ENCODE results near the gene KIF1C.

GRCh38 chr17:5002121-5002788 lies 4.5 kb downstream of the KIF1C start:
- TF ChIP-seq, protein P1, sequence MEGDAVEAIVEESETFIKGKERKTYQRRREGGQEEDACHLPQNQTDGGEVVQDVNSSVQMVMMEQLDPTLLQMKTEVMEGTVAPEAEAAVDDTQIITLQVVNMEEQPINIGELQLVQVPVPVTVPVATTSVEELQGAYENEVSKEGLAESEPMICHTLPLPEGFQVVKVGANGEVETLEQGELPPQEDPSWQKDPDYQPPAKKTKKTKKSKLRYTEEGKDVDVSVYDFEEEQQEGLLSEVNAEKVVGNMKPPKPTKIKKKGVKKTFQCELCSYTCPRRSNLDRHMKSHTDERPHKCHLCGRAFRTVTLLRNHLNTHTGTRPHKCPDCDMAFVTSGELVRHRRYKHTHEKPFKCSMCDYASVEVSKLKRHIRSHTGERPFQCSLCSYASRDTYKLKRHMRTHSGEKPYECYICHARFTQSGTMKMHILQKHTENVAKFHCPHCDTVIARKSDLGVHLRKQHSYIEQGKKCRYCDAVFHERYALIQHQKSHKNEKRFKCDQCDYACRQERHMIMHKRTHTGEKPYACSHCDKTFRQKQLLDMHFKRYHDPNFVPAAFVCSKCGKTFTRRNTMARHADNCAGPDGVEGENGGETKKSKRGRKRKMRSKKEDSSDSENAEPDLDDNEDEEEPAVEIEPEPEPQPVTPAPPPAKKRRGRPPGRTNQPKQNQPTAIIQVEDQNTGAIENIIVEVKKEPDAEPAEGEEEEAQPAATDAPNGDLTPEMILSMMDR (IDR thresholded peaks at IDR 0.05) = no peak
- TF ChIP-seq POLR2A (IDR thresholded peaks at IDR 0.05) = no peak
